T-helper 2 cell treated with Interferon-gamma antibody and Interleukin-4, amounts not matched to agents 100 ng/mL and 5 ng/mL, for 36 hours (primary cell): ENCODE measurements around the gene MRFAP1. TPM values are rescaled to one million over a fixed set of nuclear protein-coding genes. Genes with fewer than 3 reads are reported as not detected.
"Not testable (repeated sequence)": the region's sequence is repeated elsewhere in the genome, so short reads cannot be mapped to it uniquely, and the experiment has no call there.

Experiments
- intact Hi-C: fragments of 100-400 bp; cut with micrococcal nuclease; formaldehyde crosslinking; loops from one replicate; pipeline ENCODE4 v1.15.1; 2023
- total RNA-seq: library from RNA; stranded (reverse); gene quantifications from 2 replicates; pipeline ENCODE4 v1.2.3, GENCODE V29; 2022

Gene MRFAP1
- total RNA-seq, 1 donor from 2014 or later, result 100 TPM

DNA sequence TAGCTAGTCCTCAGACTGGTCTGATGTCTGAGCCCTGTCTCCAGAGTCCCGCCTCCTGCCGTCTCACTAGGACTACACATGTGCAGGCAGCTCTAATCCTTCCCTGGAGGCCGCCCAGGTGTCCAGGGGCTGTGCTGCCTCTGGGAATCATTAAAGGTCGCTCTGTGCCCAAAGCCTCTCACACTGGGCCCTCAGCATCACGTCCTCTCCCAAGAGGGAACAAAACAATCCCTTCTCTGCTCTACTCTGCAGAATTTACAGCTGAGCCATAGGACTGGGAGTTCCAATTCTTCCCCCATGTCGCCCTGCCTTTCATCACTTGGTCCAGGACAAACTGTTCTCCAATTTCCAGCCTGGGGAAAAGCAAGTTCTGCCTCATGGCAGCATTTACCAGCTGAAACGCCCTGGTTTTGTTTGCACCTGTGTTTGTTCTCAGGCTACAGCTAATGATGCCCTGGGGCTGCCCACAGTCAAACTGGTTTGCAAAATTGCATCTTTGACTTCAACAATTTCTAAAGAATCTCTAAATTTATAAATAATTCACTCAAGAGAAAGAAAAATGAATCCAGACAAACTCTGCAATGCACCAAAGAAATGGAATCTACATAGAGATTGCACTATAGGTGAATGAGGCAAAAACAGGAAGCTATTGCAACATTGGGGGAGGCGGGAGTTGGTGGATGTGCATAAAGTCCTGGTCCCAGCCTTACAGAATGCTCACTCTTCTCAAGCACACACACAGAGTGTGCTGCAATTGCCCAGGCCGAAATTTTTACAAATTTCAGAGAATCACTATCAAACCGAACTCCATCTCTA, 7.2 kb upstream of the MRFAP1 start:
- intact Hi-C loops, result no loop called here

DNA sequence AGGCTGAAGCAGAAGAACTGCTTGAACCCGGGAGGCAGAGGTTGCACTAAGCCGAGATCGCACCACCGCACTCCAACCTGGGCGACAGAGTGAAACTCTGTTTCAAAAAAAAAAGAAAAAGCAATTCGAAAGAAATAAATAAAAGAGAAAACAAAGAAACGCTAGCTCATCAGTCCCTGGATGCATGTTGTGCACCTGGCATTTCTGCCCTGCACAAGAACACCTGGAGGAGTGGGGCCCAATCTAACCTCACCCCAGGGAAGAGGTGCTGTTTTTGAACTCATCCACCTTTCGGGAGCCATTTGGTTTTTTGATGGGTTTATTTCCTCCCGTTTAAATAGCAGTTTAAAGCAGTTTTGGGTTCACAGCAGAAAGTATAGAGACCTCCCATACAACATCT, 5.7 kb upstream of the MRFAP1 start:
- intact Hi-C loops, result no loop called here

DNA sequence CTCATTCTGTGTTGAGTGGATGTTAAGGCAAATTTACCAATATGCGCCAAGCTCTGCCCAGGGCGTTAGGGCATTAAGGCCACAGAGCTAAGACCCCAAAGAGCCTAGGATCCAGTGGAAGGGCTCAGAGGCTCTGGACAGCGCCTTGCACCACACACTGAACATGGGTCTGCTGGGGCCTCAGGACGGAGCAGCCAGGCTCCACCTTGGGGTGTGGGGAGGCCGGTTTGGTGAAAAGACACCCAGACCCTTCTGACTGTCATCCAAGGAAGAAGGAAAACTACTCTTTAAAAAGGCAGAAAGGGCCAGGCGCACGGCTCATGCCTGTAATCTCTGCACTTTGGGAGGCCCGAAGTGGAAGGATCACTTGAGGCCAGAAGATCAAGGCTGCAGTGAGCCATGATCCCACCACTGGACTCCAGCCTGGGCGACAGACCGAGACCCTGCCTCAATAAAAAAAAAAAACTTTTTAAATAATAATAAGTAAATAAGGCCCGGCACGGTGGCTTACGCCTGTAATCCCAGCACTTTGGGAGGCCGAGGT, 1.3 kb upstream of the MRFAP1 start:
- intact Hi-C loops, result no loop called here

DNA sequence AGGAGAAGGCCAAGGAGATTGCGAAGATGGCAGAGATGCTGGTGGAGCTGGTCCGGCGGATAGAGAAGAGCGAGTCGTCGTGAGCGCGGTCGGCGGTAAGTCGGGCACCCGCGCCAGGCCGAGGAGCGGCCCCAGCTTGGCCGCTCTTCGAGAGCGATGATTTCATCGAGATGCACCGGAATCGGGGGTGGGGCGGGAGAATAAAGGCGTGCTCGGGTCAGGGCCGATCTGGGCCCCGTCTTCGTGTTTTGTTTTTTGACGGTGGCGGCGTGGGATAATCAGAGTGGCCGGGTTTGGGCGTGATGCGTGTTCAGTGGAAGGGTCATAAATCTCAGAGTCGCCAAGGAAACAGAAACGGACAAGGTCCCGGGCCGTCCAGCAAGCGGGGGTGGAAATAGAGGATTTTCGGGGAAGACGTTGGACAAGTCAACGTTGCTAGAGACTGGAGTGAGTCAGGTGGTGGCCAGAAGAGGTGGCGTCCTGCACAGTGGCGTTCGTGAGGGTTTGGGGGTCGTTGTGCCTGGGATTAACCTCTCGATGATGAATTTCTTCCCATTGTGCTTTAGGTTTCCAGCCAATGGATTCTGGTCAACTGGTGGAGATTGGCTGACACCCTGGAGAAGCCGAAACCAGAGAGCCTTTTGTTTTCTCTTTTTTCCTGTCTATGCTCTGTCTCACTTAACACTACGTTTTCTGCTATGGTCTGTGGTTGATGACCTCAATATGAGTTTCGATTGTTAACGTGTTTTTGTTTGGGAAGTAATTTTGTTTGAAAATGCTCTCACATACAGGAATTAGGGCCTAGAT, 882 bp downstream of the MRFAP1 start:
- intact Hi-C loops, result loop anchor here (1.0 to 5.0 kb wide), 4 partner anchors 33 to 402 kb away; partner anchors contain the start of genes TADA2B and WFS1

DNA sequence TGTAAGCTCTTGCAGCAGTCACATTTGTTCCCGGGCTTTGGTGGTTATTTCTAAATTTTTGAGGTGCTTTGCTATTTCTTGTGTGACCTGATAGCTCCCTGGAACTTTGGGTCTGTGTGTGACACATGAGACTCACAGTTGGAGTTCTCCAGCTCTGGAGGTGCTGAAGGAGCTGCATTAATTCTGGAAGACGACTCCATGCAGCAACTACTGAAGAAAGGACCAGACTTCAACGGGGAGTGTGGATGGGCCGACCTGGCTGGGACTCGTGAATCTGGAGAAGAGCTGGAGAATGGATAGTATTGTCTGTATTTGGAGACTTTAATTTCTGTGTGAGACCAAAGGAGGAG, 1.5 kb downstream of the MRFAP1 start:
- intact Hi-C loops, result loop anchor here (1.0 to 5.0 kb wide), 4 partner anchors 32 to 401 kb away; partner anchors contain the start of genes TADA2B and WFS1

DNA sequence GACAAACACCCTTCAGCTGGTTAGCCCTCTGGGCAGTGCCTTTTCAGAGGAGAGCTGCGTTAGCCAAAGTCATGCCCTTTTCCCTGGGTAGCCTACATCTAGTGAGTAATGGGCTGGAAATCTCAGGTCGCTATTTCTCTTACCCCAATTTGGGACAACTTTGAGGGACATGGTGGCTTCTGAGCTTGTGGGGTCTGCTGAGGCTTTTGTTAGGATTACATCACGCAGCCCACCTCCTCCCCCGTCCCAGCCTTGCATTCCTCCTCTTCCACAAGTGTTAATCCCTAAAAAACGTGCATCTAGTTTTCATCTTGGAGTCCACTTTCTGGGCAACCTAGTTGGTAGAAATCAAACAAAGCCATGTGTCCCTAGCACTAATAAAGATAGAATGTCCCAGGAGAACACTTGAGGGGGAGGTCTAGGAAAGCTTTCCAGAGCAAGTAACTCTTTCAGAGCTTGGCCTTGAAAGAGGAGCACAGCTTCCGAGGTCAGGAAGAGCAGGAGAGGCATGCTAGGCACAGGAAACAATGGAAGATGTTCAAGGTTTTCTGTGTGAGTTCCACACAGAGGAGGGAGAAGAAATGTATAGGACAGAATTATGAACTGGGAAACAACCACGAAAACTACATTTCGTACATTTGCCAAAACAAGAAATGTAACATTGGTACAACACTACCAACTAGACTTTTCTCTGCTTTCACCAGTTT, 2.8 kb downstream of the MRFAP1 start:
- intact Hi-C loops, result loop anchor here (5.0 kb wide), 1 partner anchor 376 kb away; the partner anchor contains the start of gene WFS1

DNA sequence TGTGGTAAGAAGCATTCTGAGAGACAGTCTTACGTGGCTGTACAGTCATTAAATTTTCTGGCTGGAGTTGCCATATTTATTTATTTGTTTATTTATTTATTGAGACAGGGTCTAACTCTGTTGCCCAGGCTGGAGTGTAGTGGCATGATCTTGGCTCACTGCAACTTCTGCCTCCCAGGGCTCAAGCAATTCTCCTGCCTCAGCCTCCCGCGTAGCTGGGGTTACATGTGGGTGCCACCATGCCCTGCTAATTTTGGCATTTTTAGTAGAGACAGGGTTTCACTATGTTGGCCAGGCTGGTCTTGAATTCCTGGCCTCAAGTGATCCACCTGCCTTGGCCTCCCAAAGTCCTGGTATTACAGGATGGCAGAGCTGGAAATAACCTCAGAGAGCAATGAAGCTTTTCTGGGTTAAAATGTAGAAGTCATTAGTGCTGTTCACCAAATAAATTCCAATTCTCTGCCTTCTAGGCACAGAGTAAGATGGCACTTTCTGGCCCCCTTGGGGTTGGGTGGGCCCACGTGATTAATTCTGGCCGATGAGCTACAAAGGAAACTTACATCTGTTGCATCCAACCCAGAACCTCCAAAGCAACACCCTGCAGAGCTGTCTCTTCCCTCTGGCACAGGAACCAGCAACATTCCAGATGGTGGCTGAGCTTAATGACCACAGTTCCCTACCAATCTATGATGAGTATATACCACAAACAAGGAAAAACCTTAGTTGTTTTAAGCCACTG, 4.5 kb downstream of the MRFAP1 start:
- intact Hi-C loops, result loop anchor here (5.0 kb wide), 1 partner anchor 378 kb away; the partner anchor contains the start of gene WFS1

DNA sequence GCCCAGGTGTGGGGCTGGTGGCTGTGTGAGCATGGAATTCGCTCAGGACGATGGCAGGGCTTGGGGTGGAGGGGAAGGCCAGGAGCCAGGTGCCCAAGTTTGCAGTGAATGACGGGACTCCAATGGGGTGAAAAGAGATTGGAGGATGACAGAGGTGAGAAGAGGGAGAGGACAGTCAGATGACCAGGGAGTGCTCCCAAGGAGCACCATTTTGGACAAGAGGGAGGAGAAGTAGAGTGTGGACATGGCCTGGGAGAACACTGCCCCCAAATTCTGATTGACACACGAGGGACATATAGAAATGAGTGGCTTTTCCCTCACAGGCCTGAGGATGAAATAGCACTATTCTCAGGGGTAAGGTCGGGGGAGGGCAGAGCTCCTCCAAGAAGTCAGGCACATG, 6.7 kb downstream of the MRFAP1 start:
- intact Hi-C loops, result no loop called here

DNA sequence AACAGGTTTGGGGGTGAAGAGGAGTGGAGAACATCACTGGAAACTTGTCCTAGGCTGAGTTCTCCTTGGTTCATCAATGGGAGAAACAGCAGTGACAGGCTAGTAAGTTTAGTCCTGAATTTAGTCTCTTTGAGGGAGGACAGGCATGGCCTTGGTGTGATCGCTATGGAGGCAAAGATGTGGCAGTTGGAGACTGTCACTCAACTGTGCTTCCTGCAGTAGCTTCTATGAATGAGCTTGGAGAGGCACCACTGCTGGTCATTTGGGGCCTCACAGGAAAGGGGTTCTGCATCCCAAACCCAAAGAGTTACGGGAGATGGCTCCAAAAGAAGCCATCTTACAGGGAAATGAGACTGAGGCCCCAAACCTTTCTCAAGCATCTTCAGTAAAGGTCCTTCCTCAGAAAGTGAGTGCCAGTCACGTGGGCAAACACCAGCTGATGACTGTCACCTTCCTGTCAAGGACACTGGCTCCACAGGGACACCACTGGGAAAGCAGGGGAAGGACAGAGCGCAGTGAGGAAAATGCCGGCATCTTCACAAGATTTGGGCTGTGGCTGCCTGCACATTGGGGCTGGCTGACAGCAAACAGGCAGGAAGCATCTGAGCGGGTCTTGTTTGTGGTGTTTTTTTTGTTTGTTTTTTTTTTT, 7.2 kb downstream of the MRFAP1 start:
- intact Hi-C loops, result no loop called here

DNA sequence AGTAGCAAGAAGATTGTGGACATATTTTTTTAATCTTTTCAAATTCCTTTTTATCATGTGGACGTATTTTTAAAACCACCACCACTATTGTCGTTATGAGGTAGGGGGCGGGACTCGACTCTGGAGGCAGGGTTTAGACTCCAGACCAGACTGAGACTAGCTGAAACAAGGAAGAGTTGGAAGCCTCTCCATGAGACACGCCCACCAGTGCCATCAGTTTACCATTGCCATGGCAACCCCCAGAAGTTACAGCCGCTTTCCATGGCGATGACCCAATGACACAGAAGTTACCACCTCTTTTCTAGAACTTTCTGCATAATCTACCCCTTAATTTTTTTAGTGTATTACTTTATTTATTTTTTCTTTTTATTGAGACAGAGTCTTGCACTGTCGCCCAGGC, 8.7 kb downstream of the MRFAP1 start:
- intact Hi-C loops, result no loop called here

DNA sequence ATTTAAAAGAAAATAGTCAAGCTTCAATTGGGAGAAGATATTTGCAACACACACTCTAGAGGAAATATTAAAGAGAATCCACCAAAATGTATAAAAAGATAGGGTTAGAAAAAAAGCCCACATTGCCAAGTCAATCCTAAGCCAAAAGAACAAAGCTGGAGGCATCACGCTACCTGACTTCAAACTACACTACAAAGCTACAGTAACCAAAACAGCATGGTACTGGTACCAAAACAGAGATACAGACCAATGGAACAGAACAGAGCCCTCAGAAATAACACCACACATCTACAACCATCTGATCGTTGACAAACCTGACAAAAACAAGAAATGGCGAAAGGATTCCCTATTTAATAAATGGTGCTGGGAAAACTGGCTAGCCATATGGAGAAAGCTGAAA, 13.7 kb downstream of the MRFAP1 start:
- intact Hi-C loops, result not testable (repeated sequence)

DNA sequence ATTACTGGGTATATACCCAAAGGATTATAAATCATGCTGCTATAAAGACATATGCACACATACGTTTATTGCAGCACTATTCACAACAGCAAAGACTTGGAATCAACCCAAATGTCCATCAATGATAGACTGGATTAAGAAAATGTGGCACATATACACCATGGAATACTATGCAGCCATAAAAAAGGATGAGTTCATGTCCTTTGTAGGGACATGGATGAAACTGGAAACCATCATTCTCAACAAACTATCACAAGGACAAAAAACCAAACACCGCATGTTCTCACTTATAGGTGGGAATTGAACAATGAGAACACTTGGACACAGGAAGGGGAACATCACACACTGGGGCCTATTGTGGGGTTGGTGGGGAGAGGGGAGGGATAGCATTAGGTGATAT, 14.8 kb downstream of the MRFAP1 start:
- intact Hi-C loops, result not testable (repeated sequence)

DNA sequence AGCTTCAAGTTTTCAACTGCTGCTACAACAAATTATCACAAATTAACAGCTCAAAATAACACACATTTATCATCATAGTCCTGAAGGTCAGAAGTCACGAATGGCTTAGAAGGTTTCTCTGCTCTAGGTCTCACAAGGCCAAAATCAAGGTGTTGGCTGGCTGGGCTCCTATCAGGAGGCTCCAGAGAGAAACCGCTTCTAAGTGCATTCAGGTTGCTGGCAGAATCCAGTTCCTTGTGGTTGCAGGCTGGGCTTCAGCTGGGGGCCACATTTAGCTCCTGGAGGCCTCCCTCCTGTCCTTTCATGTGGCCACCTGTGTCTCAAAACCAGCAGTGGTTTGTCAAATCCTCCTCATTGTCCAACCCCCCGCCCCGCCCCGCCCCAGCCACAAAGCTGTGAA, 15.4 kb downstream of the MRFAP1 start:
- intact Hi-C loops, result no loop called here

DNA sequence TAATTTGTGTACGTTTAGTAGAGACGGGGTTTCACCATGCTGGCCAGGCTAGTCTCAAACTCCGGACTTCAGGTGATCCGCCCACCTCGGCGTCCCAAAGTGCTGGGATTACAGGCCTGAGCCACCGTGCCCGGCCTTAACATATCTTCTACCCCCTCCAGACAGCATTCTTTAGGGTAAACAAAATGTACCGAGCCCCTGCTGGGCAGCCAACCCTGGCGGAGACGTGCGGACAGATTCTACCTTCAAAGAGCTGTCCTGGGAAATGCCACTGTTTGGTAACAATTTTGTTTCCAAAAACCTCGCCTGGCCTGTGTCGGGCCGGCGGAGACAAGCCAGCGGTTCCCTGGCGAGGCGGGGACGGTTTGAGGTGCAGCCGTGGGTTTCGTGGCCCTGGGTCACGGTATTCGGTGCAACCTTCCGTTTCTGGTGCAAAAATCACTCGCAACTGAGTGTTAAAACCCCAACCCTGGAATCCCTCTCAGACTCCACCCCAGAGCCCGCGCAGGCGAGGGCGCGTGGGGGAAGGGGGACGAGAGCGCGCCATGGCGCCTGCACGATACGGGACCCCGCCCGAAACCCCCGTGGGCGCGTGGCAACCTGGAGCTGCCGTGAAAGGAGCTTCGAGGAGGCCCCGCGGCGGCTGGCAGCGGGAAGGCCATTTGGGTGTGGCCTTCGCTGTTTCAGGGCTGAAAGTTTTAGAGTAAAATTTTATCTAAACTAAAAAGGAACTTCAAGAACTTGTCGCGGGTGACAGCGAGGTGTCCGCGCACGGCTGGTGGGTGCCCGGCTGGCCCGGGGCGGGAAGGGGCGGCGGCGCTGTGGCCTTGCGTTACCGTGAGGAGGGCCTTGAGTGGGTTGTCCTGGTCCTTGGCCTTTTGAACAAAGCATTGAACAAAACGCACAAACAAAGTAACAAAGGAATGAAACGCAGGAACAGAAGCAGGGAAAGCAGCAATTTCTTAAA, 17.0 kb downstream of the MRFAP1 start:
- intact Hi-C loops, result no loop called here

DNA sequence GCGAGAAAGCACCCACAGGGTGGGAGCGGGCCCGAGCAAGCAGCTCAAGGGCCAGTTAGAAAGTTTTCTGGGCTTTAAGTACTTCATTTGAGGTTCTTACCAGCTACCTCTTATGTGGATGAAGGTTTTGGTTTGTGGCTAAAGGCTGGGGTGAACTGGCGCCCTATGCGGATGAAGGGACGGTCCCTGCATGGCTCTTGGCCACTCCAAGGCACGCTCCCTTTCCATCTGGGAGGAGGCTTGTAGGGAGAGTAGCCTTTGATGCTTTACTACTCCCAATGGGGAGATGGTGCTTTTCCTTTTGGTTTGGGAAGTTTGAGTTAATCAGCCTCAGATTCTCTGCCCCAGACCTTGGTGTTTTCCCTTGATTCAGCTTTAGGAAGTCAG, 17.7 kb downstream of the MRFAP1 start:
- intact Hi-C loops, result no loop called here

DNA sequence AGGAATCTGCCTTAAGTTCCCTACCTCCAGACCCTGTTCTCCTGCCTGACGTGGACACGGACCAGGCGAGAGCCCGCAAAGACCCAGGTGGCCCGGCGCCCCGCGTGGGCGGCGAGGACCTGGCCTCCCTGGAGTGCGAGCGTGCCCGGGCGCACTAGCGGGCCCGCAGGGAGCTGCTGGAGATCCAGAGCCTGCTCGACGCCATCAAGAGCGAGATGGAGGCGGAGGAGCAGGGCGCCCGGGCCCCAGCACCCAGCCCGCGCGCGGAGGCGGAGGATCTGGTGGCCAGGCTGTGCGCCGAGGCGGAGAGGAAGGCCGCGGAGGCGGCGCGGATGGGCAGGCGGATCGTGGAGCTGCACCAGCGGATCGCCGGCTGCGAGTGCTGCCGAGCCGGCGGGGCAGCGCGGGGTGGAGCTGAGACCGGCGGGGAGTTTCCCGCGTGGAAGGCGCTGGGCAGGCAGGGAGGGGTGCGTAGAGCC, 18.2 kb downstream of the MRFAP1 start:
- intact Hi-C loops, result no loop called here

DNA sequence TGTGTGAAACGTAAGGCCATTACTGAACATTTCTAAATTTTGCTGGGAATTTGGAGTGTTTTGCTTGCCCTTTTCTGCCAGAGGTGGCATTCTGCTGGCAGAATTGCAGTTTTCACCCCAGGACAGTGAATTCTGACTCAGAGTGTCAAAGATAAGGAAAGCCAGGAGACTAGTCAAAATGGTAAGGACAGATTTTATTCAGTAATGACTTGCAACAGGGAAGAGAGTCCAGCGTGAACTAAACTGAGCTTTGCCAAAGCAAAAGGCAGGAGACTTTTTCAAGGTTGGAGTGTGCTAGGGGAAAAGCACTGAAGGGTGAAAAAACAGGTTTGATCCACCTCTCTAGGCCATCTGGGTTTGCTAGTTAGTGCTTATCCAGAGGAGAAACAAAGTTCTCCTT, 19.4 kb downstream of the MRFAP1 start:
- intact Hi-C loops, result no loop called here

DNA sequence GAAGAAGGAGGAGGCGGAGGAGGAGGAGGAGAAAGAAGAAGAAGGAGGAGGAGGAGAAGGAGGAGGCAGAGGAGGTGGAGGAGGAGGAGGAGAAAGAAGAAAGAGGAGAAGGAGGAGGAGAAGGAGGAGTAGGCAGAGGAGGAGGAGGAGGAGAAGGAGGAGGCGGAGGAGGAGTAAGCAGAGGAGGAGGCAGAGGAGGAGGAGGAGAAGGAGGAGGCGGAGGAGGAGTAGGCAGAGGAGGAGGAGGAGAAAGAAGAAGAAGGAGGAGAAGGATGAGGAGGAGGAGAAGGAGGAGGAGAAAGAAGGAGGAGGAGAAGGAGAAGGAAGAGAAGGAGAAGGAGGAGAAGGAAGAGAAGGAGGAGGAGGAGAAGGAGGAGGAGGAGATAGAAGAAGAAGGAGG, 19.9 kb downstream of the MRFAP1 start:
- intact Hi-C loops, result no loop called here

DNA sequence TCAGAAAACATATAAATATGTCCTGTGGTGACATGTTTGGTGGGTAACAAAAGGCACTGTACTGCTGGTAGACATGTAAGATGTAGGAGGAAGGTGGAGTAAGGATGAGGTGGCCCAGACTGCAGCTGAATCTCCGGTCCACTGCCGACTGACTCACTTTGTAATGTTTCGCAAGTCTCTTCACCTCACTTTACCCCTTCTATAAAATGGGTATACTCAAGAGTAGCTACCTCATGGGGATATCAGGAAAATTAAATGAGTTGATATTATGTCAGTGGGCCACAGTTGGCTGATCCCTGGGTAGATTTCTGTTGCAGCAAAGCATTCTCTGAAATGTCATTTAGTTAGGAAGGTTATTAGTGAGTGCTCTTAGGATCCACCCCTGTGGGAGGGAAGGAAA, 22.1 kb downstream of the MRFAP1 start:
- intact Hi-C loops, result no loop called here
